Uterus (tissue), 4 donors: ENCODE results near the gene COPZ1. TPM values are rescaled to one million over a fixed set of nuclear protein-coding genes. Genes with fewer than 3 reads are reported as not detected.

Source experiments
- DNase-seq, 2 donors: peaks; one replicate each; pipeline ENCODE4 v3.0.0-alpha.2; 2019 to 2020
- H3K27ac ChIP-seq, 2 donors: fragments of 200-600 bp; sonication (generic); 1 replicate in 1 of 2; 2 replicates in 1 of 2; pipeline ENCODE4 v1.5.1; 2016 to 2018
- H3K27me3 ChIP-seq, 2 donors: fragments of 200-600 bp; sonication (generic); one replicate each; pipeline ENCODE4 v1.5.1; 2018 to 2019; ENCODE audit warnings: control low read depth in 1 of 2
- H3K36me3 ChIP-seq, 2 donors: fragments of 200-600 bp; sonication (generic); one replicate each; pipeline ENCODE4 v1.5.1; 2019; ENCODE audit warnings: control low read depth in 1 of 2
- H3K4me1 ChIP-seq, 2 donors: fragments of 200-600 bp; sonication (generic); one replicate each; pipeline ENCODE4 v1.5.1; 2018 to 2019; ENCODE audit warnings: control low read depth in 1 of 2
- H3K4me3 ChIP-seq, 2 donors: fragments of 200-600 bp; sonication (generic); 1 replicate in 1 of 2; 2 replicates in 1 of 2; pipeline ENCODE4 v1.5.1; 2018 to 2019; ENCODE audit warnings: mild to moderate bottlenecking in 1 of 2
- H3K9me3 ChIP-seq, 2 donors: fragments of 200-600 bp; sonication (generic); one replicate each; pipeline ENCODE4 v1.5.1; 2019; ENCODE audit warnings: control low read depth in 1 of 2
- CTCF ChIP-seq, 4 experiments: fragments of 200-600 bp in 2 of 4; fragments of 450-650 bp in 2 of 4; sonication (generic) in 2 of 4; IDR thresholded peaks; one replicate each; pipeline ENCODE4 v1.5.1; 2016 to 2019; ENCODE audit warnings: antibody characterized with exemption in 4 of 4, mild to moderate bottlenecking in 2 of 4, moderate library complexity in 1 of 4
- POLR2A ChIP-seq, 2 donors: fragments of 450-650 bp; IDR thresholded peaks; one replicate each; pipeline ENCODE4 v1.6.1; 2016; ENCODE audit warnings: antibody characterized with exemption in 2 of 2, mild to moderate bottlenecking in 1 of 2, moderate library complexity in 1 of 2
- intact Hi-C: fragments of 100-400 bp; cut with DNase I; formaldehyde crosslinking; loops from one replicate; pipeline ENCODE4 v1.15.1; 2023; ENCODE audit warnings: low total_unique reads
- total RNA-seq, 4 donors: library from RNA; depleted of rRNA in 3 of 4; stranded (reverse); fragments of >200 nt in 3 of 4; gene quantifications; one replicate each; pipeline versions ENCODE4 v1.1.0 to v1.2.4, GENCODE V29; 2014 to 2023
- donor health status: DM: yes; HTN: yes; CAD: no.

The COPZ1 gene
- total RNA-seq, 4 donors from 2014 or later: 32.3 to 141 (median 120) TPM

DNA sequence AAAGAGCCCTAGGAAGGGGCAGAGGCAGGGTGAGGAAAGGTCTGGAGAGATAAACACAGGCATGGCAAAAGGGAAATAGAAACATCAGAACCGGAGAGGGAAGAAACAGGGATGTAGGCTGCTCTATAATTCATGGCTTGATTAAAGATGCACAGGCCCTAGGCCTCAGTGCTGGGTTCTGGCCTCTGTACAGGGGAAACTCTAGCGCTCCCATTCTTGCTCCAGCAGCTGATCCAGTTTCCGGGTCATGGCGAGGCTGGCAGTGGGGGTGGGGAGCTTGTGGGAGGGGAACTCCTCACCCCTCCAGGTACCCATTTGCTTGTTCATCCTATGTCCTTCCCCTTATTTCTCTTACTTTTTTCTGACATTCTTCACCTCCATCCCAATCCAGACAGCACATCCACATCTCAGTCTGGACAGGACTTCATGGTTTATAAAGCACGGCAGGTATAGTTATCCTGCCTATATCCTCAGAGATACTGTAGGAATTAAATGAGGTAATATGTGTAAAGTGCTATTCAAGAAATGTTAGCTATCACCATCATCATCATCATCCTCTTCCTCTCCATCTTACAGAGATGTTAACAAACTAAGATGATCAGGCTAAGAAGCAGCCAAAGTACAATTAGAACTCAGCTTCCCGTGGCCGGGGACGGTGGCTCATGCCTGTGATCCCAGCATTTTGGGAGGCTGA lies 47.3 kb downstream of the COPZ1 start:
- Histone ChIP-seq H3K27me3 (no peaks in the 10 kb centered on the region), H3K36me3 (no peaks in the 10 kb centered on the region), H3K4me1 (no peaks in the 10 kb centered on the region), H3K9me3 (no peaks in the 10 kb centered on the region), H3K4me3 (no peak overlapping the region), H3K27ac (peak overlapping the region; percentile 45 to 57)
- peak; percentile 16 to 52 for DNase-seq
- intact Hi-C loops: loop anchor here (10.0 kb wide), 1 partner anchor 157 kb away; no protein-coding TSS in a partner anchor
- TF ChIP-seq POLR2A (IDR thresholded peaks at IDR 0.05): no peak

DNA sequence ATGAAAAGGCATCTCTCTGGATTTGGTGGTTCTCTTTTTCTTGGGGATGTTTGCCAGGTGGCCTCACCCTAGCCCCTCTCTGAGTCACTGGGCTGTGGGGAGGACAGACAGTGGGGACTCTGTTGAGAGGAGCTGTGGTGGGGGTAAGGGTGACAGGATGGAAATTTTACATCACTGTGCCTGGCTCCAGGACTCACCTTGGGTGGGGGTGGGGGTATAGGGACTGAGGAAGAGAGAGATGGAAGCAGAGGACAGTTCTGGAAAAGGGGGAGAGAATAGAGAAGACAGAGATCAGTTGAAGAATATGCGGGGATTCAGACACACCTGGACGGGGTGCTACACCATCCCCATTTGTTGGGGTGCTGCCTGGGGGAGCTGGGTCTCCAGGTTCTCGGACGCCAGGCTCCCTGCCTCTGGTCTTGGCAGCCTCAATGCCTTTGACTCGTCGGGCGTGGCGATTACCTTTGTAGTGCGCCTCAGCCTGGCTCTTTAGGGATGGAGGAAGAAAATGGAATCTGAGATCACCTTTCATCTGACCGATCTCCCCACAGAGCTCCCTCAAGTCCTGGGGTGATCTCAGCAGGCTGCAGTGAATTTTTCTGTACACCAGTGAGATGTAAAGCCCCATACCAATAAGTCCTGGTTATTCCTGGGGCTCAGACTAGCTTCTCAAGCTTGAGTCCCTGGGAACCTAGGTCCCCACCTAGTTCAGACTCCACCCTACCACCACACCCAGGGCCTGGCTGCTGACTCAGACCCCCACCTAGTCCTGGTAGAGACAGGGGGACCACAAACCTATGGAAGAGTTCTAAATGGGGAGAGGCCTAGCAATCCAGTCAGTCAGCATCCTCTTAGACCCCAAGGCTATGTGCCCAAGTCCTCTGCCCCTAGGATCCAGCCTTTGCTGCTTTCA lies 49.0 kb downstream of the COPZ1 start:
- H3K27ac ChIP-seq: peak overlapping the region in 1 of 2 donors; percentile 5
- DNase-seq: no peak
- no peaks in the 10 kb centered on the region for H3K27me3 ChIP-seq
- no peaks in the 10 kb centered on the region for H3K36me3 ChIP-seq
- peaks cover 0 to 4% of the 10 kb centered on the region in 2 donors for H3K4me1 ChIP-seq
- H3K9me3 ChIP-seq: no peaks in the 10 kb centered on the region
- no peak overlapping the region for H3K4me3 ChIP-seq
- no peak for TF ChIP-seq POLR2A (IDR thresholded peaks at IDR 0.05)
- no peak for TF ChIP-seq CTCF (IDR thresholded peaks at IDR 0.05)
- intact Hi-C loops: loop anchor here (10.0 kb wide), 1 partner anchor 159 kb away; no protein-coding TSS in a partner anchor

DNA sequence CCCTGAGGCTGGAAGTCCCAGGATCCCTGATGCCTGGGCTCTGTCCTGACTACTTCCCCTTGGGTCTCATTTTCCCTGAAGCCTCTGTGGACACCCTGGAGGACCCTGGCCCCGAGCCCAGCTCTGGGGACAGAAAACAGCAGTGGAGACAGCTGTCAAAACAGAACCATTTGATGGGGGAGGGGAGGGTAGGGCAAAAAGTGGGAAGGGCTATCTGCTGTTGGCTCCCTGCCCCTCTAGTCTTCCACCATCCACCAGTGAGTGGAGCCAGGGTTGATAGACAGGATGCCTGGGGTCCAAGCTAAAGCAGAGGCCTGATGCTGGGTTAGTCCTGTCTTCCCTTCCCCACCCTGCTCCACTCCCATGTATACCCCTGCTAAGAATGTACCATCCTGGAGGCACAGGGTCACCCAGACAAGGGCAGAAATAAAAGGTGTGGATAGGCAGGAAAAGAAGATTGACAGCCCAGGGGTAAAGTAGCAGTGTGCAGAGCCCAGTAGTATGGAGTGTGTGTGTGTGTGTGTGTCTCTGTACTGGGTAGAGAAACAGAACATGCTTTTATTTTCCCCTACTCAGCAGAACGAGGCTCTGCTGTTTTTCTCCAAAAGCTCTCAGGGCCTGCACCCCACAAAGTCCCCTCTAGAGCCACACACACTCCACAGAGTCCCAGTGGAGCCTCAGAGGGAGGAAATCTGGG lies 49.8 kb downstream of the COPZ1 start:
- Histone ChIP-seq H3K27ac (peak overlapping the region in 1 of 2 donors; percentile 26), H3K9me3 (no peaks in the 10 kb centered on the region), H3K27me3 (no peaks in the 10 kb centered on the region), H3K36me3 (no peaks in the 10 kb centered on the region), H3K4me1 (peaks cover 0 to 4% of the 10 kb centered on the region in 2 donors), H3K4me3 (no peak overlapping the region)
- intact Hi-C loops: loop anchor here (10.0 kb wide), 1 partner anchor 160 kb away; no protein-coding TSS in a partner anchor
- TF ChIP-seq POLR2A (IDR thresholded peaks at IDR 0.05) (no peak), CTCF (IDR thresholded peaks at IDR 0.05) (no peak)
- peak in 1 of 2 donors; percentile 17 for DNase-seq

DNA sequence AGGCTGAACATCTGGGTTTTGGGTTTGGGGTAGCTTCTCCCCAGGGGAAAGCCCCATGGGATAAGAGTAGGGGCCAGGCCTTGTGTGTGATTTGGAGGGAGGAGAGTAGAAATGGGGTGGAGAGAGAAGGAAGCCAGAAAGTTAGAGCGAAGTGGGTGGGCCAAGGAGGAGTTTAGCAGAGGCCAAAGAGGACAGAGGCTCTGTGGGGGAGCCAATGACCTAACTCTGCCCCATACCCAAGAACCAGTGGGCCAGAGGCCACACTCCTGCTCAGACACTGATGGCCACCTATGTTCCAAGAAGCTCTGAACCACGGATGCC lies 50.3 kb downstream of the COPZ1 start:
- TF ChIP-seq CTCF (IDR thresholded peaks at IDR 0.05) (no peak), POLR2A (IDR thresholded peaks at IDR 0.05) (no peak)
- Histone ChIP-seq H3K27me3 (no peaks in the 10 kb centered on the region), H3K36me3 (no peaks in the 10 kb centered on the region), H3K9me3 (no peaks in the 10 kb centered on the region), H3K4me1 (peaks cover 0 to 4% of the 10 kb centered on the region in 2 donors), H3K27ac (peak overlapping the region in 1 of 2 donors; percentile 26), H3K4me3 (no peak overlapping the region)
- intact Hi-C loops: loop anchor here (10.0 kb wide), 1 partner anchor 160 kb away; no protein-coding TSS in a partner anchor
- no peak for DNase-seq

- Histone ChIP-seq H3K4me1 (peaks cover 0 to 4% of the 10 kb centered on the region in 2 donors), H3K9me3 (no peaks in the 10 kb centered on the region), H3K36me3 (no peaks in the 10 kb centered on the region), H3K4me3 (no peak overlapping the region), H3K27me3 (no peaks in the 10 kb centered on the region), H3K27ac (peak overlapping the region; percentile 30 to 64)
- TF ChIP-seq POLR2A (IDR thresholded peaks at IDR 0.05) (no peak), CTCF (IDR thresholded peaks at IDR 0.05) (no peak)
- intact Hi-C loops: loop anchor here (10.0 kb wide), 1 partner anchor 162 kb away; no protein-coding TSS in a partner anchor
- peak; percentile 27 to 59 for DNase-seq
Observed at GRCh38 chr12:54376596-54376995, 51.7 kb downstream of the COPZ1 start.
